OCI-M2 (cell line): ENCODE measurements around the gene PSRC1.

Experiments
- DNase-seq: peaks from one replicate; lab custom pipeline; 2025; ENCODE audit not compliant: unreplicated experiment; lab: John Stamatoyannopoulos, UW

PSRC1 gene

GRCh38 chr1:109248797-109249629 lies 33.9 kb downstream of the PSRC1 start, which contains the start of gene CELSR2:
Gene CELSR2, plus strand, starts transcription at chr1:109249539. Its CDS starts 541 bp downstream, at chr1:109250080.
- DNase-seq = no peak

- DNase-seq = no peak
Observed at GRCh38 chr1:109248444-109248796, 34.5 kb downstream of the PSRC1 start.

- DNase-seq = no peak
Observed at GRCh38 chr1:109247401-109248365, 35.3 kb downstream of the PSRC1 start.

- DNase-seq = no peak
Observed at GRCh38 chr1:109246141-109246551, 36.8 kb downstream of the PSRC1 start.

GRCh38 chr1:109243860-109244552 lies 38.9 kb downstream of the PSRC1 start:
- no peak for DNase-seq

GRCh38 chr1:109243221-109243620 lies 39.7 kb downstream of the PSRC1 start:
- DNase-seq = no peak

GRCh38 chr1:109242387-109242786 lies 40.6 kb downstream of the PSRC1 start:
- DNase-seq = no peak

GRCh38 chr1:109241841-109242345 lies 41.1 kb downstream of the PSRC1 start:
- DNase-seq = no peak

GRCh38 chr1:109241344-109241743 lies 41.6 kb downstream of the PSRC1 start:
- DNase-seq = no peak

GRCh38 chr1:109240158-109241152 lies 42.5 kb downstream of the PSRC1 start:
- DNase-seq = no peak

GRCh38 chr1:109239409-109240068 lies 43.4 kb downstream of the PSRC1 start:
- DNase-seq = no peak

GRCh38 chr1:109239047-109239408 lies 43.9 kb downstream of the PSRC1 start:
- no peak for DNase-seq

- DNase-seq = no peak
Observed at GRCh38 chr1:109238382-109238781, 44.6 kb downstream of the PSRC1 start.

- no peak for DNase-seq
Observed at GRCh38 chr1:109237512-109237911, 45.4 kb downstream of the PSRC1 start.

GRCh38 chr1:109235137-109235536 lies 47.8 kb downstream of the PSRC1 start:
- DNase-seq = no peak

GRCh38 chr1:109231066-109231465 lies 51.9 kb downstream of the PSRC1 start:
- no peak for DNase-seq
